ENCODE data around the gene LAPTM5. TPM values are rescaled to one million over a fixed set of nuclear protein-coding genes. Genes with fewer than 3 reads are reported as not detected.
"Not testable (repeated sequence)": the region's sequence is repeated elsewhere in the genome, so short reads cannot be mapped to it uniquely, and the experiment has no call there.

The LAPTM5 gene
- total RNA-seq, 1 donor from 2014 or later: 3.1 TPM

- TF ChIP-seq CTCF (IDR thresholded peaks at IDR 0.05; ENCODE audit: insufficient read depth, low read length, poor library complexity, severe bottlenecking): no peak
- no peak for DNase-seq (ENCODE audit: low read depth)
- Histone ChIP-seq H3K36me3 (ENCODE audit: control insufficient read depth, insufficient read depth, low read length) (no peaks in the 10 kb centered on the region), H3K27me3 (ENCODE audit: control insufficient read depth, insufficient read depth, low read length) (peaks cover 3% of the 10 kb centered on the region), H3K4me3 (ENCODE audit: low read depth, low read length) (no peak overlapping the region)
Measured at GRCh38 chr1:30793209-30793608, 35.6 kb upstream of the LAPTM5 start.

GRCh38 chr1:30791868-30792267, 34.3 kb upstream of the LAPTM5 start:
- H3K4me3 ChIP-seq (ENCODE audit: low read depth, low read length): no peak overlapping the region
- TF ChIP-seq CTCF (IDR thresholded peaks at IDR 0.05; ENCODE audit: insufficient read depth, low read length, poor library complexity, severe bottlenecking): no peak
- DNase-seq (ENCODE audit: low read depth): no peak
- H3K27me3 ChIP-seq (ENCODE audit: control insufficient read depth, insufficient read depth, low read length): peaks cover 3% of the 10 kb centered on the region
- H3K36me3 ChIP-seq (ENCODE audit: control insufficient read depth, insufficient read depth, low read length): no peaks in the 10 kb centered on the region

- H3K27me3 ChIP-seq (ENCODE audit: control insufficient read depth, insufficient read depth, low read length): peaks cover 3% of the 10 kb centered on the region
- no peak for TF ChIP-seq CTCF (IDR thresholded peaks at IDR 0.05; ENCODE audit: insufficient read depth, low read length, poor library complexity, severe bottlenecking)
- no peaks in the 10 kb centered on the region for H3K36me3 ChIP-seq (ENCODE audit: control insufficient read depth, insufficient read depth, low read length)
- H3K4me3 ChIP-seq (ENCODE audit: low read depth, low read length): no peak overlapping the region
- no peak for DNase-seq (ENCODE audit: low read depth)
Measured at GRCh38 chr1:30790850-30791778, 33.5 kb upstream of the LAPTM5 start.

- DNase-seq (ENCODE audit: low read depth); H3K4me3 ChIP-seq (ENCODE audit: low read depth, low read length); H3K27me3 ChIP-seq (ENCODE audit: control insufficient read depth, insufficient read depth, low read length); H3K36me3 ChIP-seq (ENCODE audit: control insufficient read depth, insufficient read depth, low read length): not testable (repeated sequence)
Measured at GRCh38 chr1:30790256-30790525, 32.6 kb upstream of the LAPTM5 start.

- no peak for TF ChIP-seq CTCF (IDR thresholded peaks at IDR 0.05; ENCODE audit: insufficient read depth, low read length, poor library complexity, severe bottlenecking)
- H3K36me3 ChIP-seq (ENCODE audit: control insufficient read depth, insufficient read depth, low read length): no peaks in the 10 kb centered on the region
- H3K27me3 ChIP-seq (ENCODE audit: control insufficient read depth, insufficient read depth, low read length): peaks cover 5% of the 10 kb centered on the region
- H3K4me3 ChIP-seq (ENCODE audit: low read depth, low read length): no peak overlapping the region
- DNase-seq (ENCODE audit: low read depth): no peak
Measured at GRCh38 chr1:30789388-30790255, 32.0 kb upstream of the LAPTM5 start.

GRCh38 chr1:30788580-30789387, 31.2 kb upstream of the LAPTM5 start:
- no peaks in the 10 kb centered on the region for H3K36me3 ChIP-seq (ENCODE audit: control insufficient read depth, insufficient read depth, low read length)
- no peak for DNase-seq (ENCODE audit: low read depth)
- peaks cover 5% of the 10 kb centered on the region for H3K27me3 ChIP-seq (ENCODE audit: control insufficient read depth, insufficient read depth, low read length)
- no peak overlapping the region for H3K4me3 ChIP-seq (ENCODE audit: low read depth, low read length)
- no peak for TF ChIP-seq CTCF (IDR thresholded peaks at IDR 0.05; ENCODE audit: insufficient read depth, low read length, poor library complexity, severe bottlenecking)

Data from kidney epithelial cell (primary cell).